ENCODE data around the gene POLD4. TPM values are rescaled to one million over a fixed set of nuclear protein-coding genes. Genes with fewer than 3 reads are reported as not detected.

Gene POLD4
- total and polyA plus RNA-seq, 2 donors (not counting 1 experiment from before 2014, with no cell fraction given), result 32.4 to 36.3 TPM

GRCh38 chr11:67315325-67315909 lies 37.9 kb downstream of the POLD4 start:
- H3K9ac ChIP-seq (ENCODE audit: insufficient read depth, low read length), result no peak overlapping the region
- H3K27me3 ChIP-seq (ENCODE audit: control insufficient read depth, insufficient read depth, low read length), result no peaks in the 10 kb centered on the region
- H3K36me3 ChIP-seq (ENCODE audit: control insufficient read depth, insufficient read depth, low read length), result no peaks in the 10 kb centered on the region

DNA sequence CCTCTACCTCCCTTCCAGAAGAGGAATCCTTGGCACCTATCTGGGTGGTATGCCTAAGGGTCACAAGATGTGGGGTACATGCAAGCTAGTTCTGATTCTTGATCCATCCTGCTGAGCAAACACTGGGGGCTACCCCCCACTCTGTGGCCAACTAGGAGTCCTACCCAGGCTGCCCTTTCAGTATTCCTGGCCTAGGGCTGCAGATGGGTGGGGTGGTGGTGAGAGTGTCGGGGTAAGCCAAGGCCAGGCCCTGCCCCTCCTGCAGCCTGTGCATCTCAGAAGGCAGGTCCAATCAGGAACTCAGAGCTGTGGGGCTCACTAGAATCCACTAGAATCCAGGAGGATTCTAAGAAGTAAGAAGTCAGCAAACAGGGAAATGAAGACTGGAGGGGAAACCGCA lies 39.1 kb downstream of the POLD4 start:
- no peak overlapping the region for H3K9ac ChIP-seq (ENCODE audit: insufficient read depth, low read length)
- H2AFZ ChIP-seq (ENCODE audit: low read length), result no peak overlapping the region
- H3K4me1 ChIP-seq (ENCODE audit: control insufficient read depth, extremely low read depth, insufficient read depth, low read length), result peaks cover 2% of the 10 kb centered on the region
- no peaks in the 10 kb centered on the region for H3K27me3 ChIP-seq (ENCODE audit: control insufficient read depth, insufficient read depth, low read length)
- no peak overlapping the region for H3K27ac ChIP-seq (ENCODE audit: insufficient read depth, low read length)
- no peak overlapping the region for H3K4me2 ChIP-seq (ENCODE audit: extremely low read depth, insufficient read depth, low read length)
- no peak overlapping the region for H3K4me3 ChIP-seq (replicated peaks in 1 of 4; ENCODE audit: control extremely low read depth in 1 of 4, insufficient read depth in 1 of 4, low read depth in 3 of 4, low read length in 4 of 4)
- H4K20me1 ChIP-seq (ENCODE audit: control insufficient read depth, extremely low read depth, insufficient read depth, low read length), result no peaks in the 10 kb centered on the region
- TF ChIP-seq CTCF (conservative IDR thresholded peaks at IDR 0.05 in 1 of 2, IDR thresholded peaks at IDR 0.05 in 1 of 2; ENCODE audit: low read depth in 1 of 2, low read length in 2 of 2) (no peak), EZH2 (IDR thresholded peaks at IDR 0.05; ENCODE audit: low read length, missing control alignments) (no peak)
- H3K36me3 ChIP-seq (ENCODE audit: control insufficient read depth, insufficient read depth, low read length), result peaks cover 2% of the 10 kb centered on the region
- no peaks in the 10 kb centered on the region for H3K9me3 ChIP-seq (ENCODE audit: control insufficient read depth, insufficient read depth, low read depth, low read length)
- DNase-seq (ENCODE audit: low read depth in 2 of 2), result no peak
- H3K79me2 ChIP-seq (ENCODE audit: control insufficient read depth, insufficient read depth, low read length), result no peaks in the 10 kb centered on the region

More at GRCh38 chr11:67315325-67315909, 37.9 kb downstream of the POLD4 start:
- Histone ChIP-seq H3K4me3 (replicated peaks in 1 of 4; ENCODE audit: control extremely low read depth in 1 of 4, insufficient read depth in 1 of 4, low read depth in 3 of 4, low read length in 4 of 4) (no peak overlapping the region), H4K20me1 (ENCODE audit: control insufficient read depth, extremely low read depth, insufficient read depth, low read length) (no peaks in the 10 kb centered on the region), H3K9me3 (ENCODE audit: control insufficient read depth, insufficient read depth, low read depth, low read length) (no peaks in the 10 kb centered on the region), H3K4me2 (ENCODE audit: extremely low read depth, insufficient read depth, low read length) (no peak overlapping the region), H2AFZ (ENCODE audit: low read length) (no peak overlapping the region), H3K79me2 (ENCODE audit: control insufficient read depth, insufficient read depth, low read length) (no peaks in the 10 kb centered on the region), H3K27ac (ENCODE audit: insufficient read depth, low read length) (no peak overlapping the region), H3K4me1 (ENCODE audit: control insufficient read depth, extremely low read depth, insufficient read depth, low read length) (peaks cover 2% of the 10 kb centered on the region)
- no peak for DNase-seq (ENCODE audit: low read depth in 2 of 2)
- TF ChIP-seq EZH2 (IDR thresholded peaks at IDR 0.05; ENCODE audit: low read length, missing control alignments) (no peak), CTCF (conservative IDR thresholded peaks at IDR 0.05 in 1 of 2, IDR thresholded peaks at IDR 0.05 in 1 of 2; ENCODE audit: low read depth in 1 of 2, low read length in 2 of 2) (no peak)

- TF ChIP-seq EZH2 (IDR thresholded peaks at IDR 0.05; ENCODE audit: low read length, missing control alignments) (no peak), CTCF (conservative IDR thresholded peaks at IDR 0.05 in 1 of 2, IDR thresholded peaks at IDR 0.05 in 1 of 2; ENCODE audit: low read depth in 1 of 2, low read length in 2 of 2) (no peak)
- Histone ChIP-seq H3K27me3 (ENCODE audit: control insufficient read depth, insufficient read depth, low read length) (no peaks in the 10 kb centered on the region), H3K4me3 (replicated peaks in 1 of 4; ENCODE audit: control extremely low read depth in 1 of 4, insufficient read depth in 1 of 4, low read depth in 3 of 4, low read length in 4 of 4) (no peak overlapping the region), H3K9me3 (ENCODE audit: control insufficient read depth, insufficient read depth, low read depth, low read length) (no peaks in the 10 kb centered on the region), H3K4me1 (ENCODE audit: control insufficient read depth, extremely low read depth, insufficient read depth, low read length) (no peaks in the 10 kb centered on the region), H3K4me2 (ENCODE audit: extremely low read depth, insufficient read depth, low read length) (no peak overlapping the region), H3K79me2 (ENCODE audit: control insufficient read depth, insufficient read depth, low read length) (no peaks in the 10 kb centered on the region), H3K36me3 (ENCODE audit: control insufficient read depth, insufficient read depth, low read length) (peaks cover 2% of the 10 kb centered on the region), H3K27ac (ENCODE audit: insufficient read depth, low read length) (no peak overlapping the region), H2AFZ (ENCODE audit: low read length) (no peak overlapping the region), H3K9ac (ENCODE audit: insufficient read depth, low read length) (no peak overlapping the region), H4K20me1 (ENCODE audit: control insufficient read depth, extremely low read depth, insufficient read depth, low read length) (no peaks in the 10 kb centered on the region)
- no peak for DNase-seq (ENCODE audit: low read depth in 2 of 2)
Measured at GRCh38 chr11:67313125-67313890, 40.0 kb downstream of the POLD4 start.
